Measurements from ENCODE around the gene PAX8. TPM values are rescaled to one million over a fixed set of nuclear protein-coding genes. Genes with fewer than 3 reads are reported as not detected.

Gene PAX8
- total RNA-seq, 1 donor from 2014 or later: 2.9 TPM

- no peak for TF ChIP-seq CTCF (IDR thresholded peaks at IDR 0.05)
- no peak for TF ChIP-seq EZH2phosphoT487 (IDR thresholded peaks at IDR 0.05)
- no peak for TF ChIP-seq EZH2 (IDR thresholded peaks at IDR 0.05)
Measured at GRCh38 chr2:113176696-113177355, 101.9 kb downstream of the PAX8 start.

GRCh38 chr2:113175736-113176695 is 102.7 kb downstream of the PAX8 start:
- H3K27me3 Mint-ChIP-seq (ENCODE audit: insufficient read depth, low read depth): peaks cover 9% of the 10 kb centered on the region
- H3K36me3 ChIP-seq: no peaks in the 10 kb centered on the region
- no peaks in the 10 kb centered on the region for H3F3A ChIP-seq (ENCODE audit: low read depth)
- H3K4me3 ChIP-seq: no peak overlapping the region
- H3K9ac ChIP-seq: no peak overlapping the region
- no peaks in the 10 kb centered on the region for H3K36me3 Mint-ChIP-seq
- no peak for TF ChIP-seq CTCF (IDR thresholded peaks at IDR 0.05)
- no peak for TF ChIP-seq EZH2phosphoT487 (IDR thresholded peaks at IDR 0.05)
- no peak for TF ChIP-seq EZH2 (IDR thresholded peaks at IDR 0.05)
- no peak overlapping the region for H2AFZ ChIP-seq (replicated peaks)
- no peaks in the 10 kb centered on the region for H3K27me3 ChIP-seq
- H3K4me2 ChIP-seq: no peak overlapping the region
- H3K9me3 Mint-ChIP-seq: no peaks in the 10 kb centered on the region
- DNase-seq (ENCODE audit: low spot score): no peak
- H3K4me1 Mint-ChIP-seq: peaks cover 38% of the 10 kb centered on the region
- no peaks in the 10 kb centered on the region for H3K79me2 ChIP-seq (ENCODE audit: low read depth)
- H3K27ac Mint-ChIP-seq: no peak overlapping the region
- no peaks in the 10 kb centered on the region for H3K9me3 ChIP-seq (ENCODE audit: low read depth)
- H4K20me1 ChIP-seq (ENCODE audit: low read depth): no peaks in the 10 kb centered on the region
- H3K4me1 ChIP-seq: peaks cover 5% of the 10 kb centered on the region
- H3K4me3 Mint-ChIP-seq: no peak overlapping the region
- no peak overlapping the region for H3K27ac ChIP-seq

More at GRCh38 chr2:113176696-113177355, 101.9 kb downstream of the PAX8 start:
- Histone ChIP-seq H3K36me3 (no peaks in the 10 kb centered on the region), H3K4me3 (no peak overlapping the region), H3K27ac (no peak overlapping the region), H2AFZ (replicated peaks) (no peak overlapping the region), H3K4me1 (peaks cover 5% of the 10 kb centered on the region), H3K27me3 (no peaks in the 10 kb centered on the region), H4K20me1 (ENCODE audit: low read depth) (no peaks in the 10 kb centered on the region), H3F3A (ENCODE audit: low read depth) (no peaks in the 10 kb centered on the region), H3K9me3 (ENCODE audit: low read depth) (no peaks in the 10 kb centered on the region), H3K79me2 (ENCODE audit: low read depth) (no peaks in the 10 kb centered on the region), H3K4me2 (no peak overlapping the region), H3K9ac (no peak overlapping the region)
- Mint-ChIP-seq H3K36me3 (no peaks in the 10 kb centered on the region), H3K27me3 (ENCODE audit: insufficient read depth, low read depth) (peaks cover 9% of the 10 kb centered on the region), H3K4me1 (peaks cover 38% of the 10 kb centered on the region), H3K4me3 (no peak overlapping the region), H3K27ac (no peak overlapping the region), H3K9me3 (no peaks in the 10 kb centered on the region)
- no peak for DNase-seq (ENCODE audit: low spot score)

- H3K4me3 ChIP-seq: no peak overlapping the region
- DNase-seq (ENCODE audit: low spot score): no peak
- H3K4me2 ChIP-seq: no peak overlapping the region
- no peaks in the 10 kb centered on the region for H3F3A ChIP-seq (ENCODE audit: low read depth)
- no peaks in the 10 kb centered on the region for H3K36me3 ChIP-seq
- H3K9ac ChIP-seq: no peak overlapping the region
- H4K20me1 ChIP-seq (ENCODE audit: low read depth): no peaks in the 10 kb centered on the region
- peak overlapping the region; percentile 6 for H2AFZ ChIP-seq (replicated peaks)
- no peaks in the 10 kb centered on the region for H3K27me3 ChIP-seq
- peaks cover 5% of the 10 kb centered on the region for H3K4me1 ChIP-seq
- peaks cover 32% of the 10 kb centered on the region for H3K4me1 Mint-ChIP-seq
- no peak overlapping the region for H3K27ac ChIP-seq
- H3K27ac Mint-ChIP-seq: peak overlapping the region; percentile 50
- no peaks in the 10 kb centered on the region for H3K9me3 Mint-ChIP-seq
- H3K27me3 Mint-ChIP-seq (ENCODE audit: insufficient read depth, low read depth): peaks cover 6% of the 10 kb centered on the region
- TF ChIP-seq EZH2 (IDR thresholded peaks at IDR 0.05) (no peak), EZH2phosphoT487 (IDR thresholded peaks at IDR 0.05) (no peak), CTCF (IDR thresholded peaks at IDR 0.05) (no peak)
- H3K9me3 ChIP-seq (ENCODE audit: low read depth): no peaks in the 10 kb centered on the region
- H3K79me2 ChIP-seq (ENCODE audit: low read depth): no peaks in the 10 kb centered on the region
- no peak overlapping the region for H3K4me3 Mint-ChIP-seq
- H3K36me3 Mint-ChIP-seq: no peaks in the 10 kb centered on the region
Measured at GRCh38 chr2:113175042-113175628, 103.6 kb downstream of the PAX8 start.
